HG02759 (cell line): ENCODE data around the gene RNF151.

Experiments
- ATAC-seq: cut with Tn5 transposase; IDR thresholded peaks from one replicate; pipeline ENCODE4 v1.9.1; 2021; ENCODE audit warnings: mild to moderate bottlenecking, moderate library complexity; ENCODE audit not compliant: unreplicated experiment

RNF151 gene

DNA sequence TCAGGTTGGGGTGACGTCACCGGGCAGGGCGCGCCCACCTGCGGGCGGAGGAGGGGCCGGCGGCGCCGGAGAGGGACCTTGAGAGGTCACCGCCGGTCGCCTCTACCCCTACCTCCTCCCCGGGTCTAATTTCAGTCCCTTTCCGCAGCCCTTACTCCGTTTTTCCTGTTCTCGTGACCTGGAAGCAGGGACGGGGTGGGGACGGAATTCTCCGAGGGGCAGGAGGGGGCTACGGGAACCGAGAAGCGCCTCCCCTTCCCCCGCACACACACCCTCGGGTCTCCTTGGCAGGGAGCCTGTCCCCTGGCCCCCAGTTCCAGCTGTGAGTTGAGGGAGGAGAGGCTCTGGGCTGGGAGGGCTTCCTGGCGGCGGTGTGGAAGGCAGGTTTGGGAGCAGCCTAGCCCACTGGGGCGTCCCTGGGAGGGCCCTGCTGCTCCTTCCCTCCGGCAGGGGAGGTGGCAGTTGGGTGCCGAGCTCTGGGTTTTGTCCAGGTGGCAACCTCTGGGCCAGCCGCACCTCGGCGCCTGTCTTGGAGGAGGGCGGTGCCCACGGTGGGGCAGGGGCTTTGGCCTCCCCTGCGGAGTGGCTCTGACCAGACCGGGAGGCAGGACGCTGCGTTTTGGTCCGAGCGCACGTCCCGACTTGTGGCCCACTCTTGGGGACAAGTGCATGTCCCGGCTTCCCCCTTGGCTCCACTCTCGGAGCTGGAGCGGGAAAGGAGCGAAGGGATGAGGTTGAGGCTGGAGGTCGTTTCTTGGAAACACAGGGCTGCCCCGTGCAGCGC lies 23.9 kb downstream of the RNF151 start:
- ATAC-seq: no peak

GRCh38 chr16:1991135-1991551 lies 24.5 kb downstream of the RNF151 start:
- ATAC-seq: peak; percentile 30

DNA sequence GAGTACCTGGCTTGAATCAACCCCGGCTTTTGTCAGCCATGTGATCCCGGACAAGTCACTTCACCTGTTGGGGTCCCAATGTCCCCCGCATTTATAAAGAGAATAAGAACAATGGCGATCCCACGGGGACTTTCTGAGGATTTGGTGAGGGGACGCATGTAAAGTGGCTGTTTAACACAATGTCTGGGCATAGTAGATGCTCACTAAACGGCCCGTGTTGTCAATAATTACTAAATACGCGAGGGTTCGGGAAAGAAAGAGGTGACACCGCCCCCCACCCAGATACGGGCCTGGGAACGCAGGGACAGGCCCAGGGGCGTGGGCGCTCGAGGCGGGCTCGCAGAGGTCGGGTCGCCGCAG lies 24.9 kb downstream of the RNF151 start:
- no peak for ATAC-seq

DNA sequence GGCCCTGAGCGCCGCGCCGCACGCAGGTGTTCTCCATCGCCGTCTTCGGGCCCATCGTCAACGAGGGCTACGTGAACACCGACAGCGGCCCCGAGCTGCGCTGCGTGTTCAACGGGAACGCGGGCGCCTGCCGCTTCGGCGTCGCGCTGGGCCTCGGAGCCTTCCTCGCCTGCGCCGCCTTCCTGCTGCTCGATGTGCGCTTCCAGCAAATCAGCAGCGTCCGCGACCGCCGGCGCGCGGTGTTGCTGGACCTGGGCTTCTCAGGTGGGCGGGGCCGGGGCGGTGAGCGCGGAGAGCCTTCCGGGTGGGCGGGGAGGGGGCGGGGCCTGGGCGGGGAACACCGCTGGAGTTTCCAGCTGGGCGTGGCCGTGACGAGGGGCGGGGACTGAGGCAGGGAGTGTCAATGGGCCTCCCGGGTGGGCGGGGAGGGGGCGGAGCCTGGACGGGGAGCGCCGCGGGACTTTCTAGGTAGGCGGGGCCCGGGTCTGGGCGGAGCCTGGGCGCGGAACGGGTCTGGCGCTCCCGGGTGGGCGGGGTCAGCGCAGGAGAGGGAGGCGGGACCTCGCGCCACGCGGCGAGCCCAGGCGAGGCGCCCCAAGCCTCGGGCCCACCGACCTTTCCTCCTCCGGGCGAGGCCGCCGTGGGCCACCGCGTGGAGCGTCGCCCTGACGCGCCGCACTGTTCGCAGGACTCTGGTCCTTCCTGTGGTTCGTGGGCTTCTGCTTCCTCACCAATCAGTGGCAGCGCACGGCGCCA lies 25.5 kb downstream of the RNF151 start:
- ATAC-seq: peak; percentile 60

GRCh38 chr16:1992704-1993317 lies 26.2 kb downstream of the RNF151 start:
- ATAC-seq: no peak

- no peak for ATAC-seq
Measured at GRCh38 chr16:1993731-1994131, 27.1 kb downstream of the RNF151 start.

DNA sequence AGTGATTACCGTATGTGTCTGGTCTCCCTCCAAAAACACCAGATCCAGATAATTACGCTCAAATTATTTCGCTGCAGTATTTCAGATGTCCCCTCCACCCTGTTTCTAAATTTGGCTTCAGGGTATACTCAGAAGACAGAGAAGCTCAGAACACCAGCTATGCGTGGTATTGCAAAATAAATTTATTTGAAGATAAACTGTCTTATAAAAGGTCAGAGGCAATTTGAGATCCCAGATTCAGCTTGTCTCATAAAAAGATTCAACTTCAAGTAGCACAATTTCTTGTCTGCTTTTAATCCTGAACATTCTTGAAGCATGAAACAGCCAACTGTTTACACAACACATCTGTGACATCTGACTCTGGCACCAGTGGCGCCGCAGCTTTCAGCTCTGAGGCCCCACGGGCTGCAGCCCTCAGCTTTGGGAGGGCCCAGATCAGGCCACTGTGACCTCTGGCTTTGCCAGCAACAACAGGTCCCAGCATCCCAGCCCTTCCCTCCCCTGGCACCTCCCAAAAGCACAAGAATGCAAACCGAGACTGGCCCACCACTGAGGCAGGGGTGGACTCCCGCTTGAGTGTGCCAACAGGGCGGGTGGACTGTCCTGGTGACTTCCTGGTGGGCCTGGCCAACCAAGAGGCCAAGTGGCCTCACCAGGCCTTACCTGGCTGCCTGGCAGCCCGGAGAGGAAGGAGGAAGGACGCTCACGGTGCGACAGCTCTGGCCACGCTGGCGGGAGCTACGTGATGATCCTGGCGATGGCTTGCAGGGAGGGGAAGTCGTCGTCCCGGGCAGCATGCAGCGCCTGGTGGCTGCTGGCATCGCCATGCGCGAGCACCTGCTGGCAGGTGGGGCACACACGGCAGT lies 31.1 kb downstream of the RNF151 start:
- no peak for ATAC-seq

GRCh38 chr16:1998360-1998835 lies 31.7 kb downstream of the RNF151 start:
- ATAC-seq: no peak

DNA sequence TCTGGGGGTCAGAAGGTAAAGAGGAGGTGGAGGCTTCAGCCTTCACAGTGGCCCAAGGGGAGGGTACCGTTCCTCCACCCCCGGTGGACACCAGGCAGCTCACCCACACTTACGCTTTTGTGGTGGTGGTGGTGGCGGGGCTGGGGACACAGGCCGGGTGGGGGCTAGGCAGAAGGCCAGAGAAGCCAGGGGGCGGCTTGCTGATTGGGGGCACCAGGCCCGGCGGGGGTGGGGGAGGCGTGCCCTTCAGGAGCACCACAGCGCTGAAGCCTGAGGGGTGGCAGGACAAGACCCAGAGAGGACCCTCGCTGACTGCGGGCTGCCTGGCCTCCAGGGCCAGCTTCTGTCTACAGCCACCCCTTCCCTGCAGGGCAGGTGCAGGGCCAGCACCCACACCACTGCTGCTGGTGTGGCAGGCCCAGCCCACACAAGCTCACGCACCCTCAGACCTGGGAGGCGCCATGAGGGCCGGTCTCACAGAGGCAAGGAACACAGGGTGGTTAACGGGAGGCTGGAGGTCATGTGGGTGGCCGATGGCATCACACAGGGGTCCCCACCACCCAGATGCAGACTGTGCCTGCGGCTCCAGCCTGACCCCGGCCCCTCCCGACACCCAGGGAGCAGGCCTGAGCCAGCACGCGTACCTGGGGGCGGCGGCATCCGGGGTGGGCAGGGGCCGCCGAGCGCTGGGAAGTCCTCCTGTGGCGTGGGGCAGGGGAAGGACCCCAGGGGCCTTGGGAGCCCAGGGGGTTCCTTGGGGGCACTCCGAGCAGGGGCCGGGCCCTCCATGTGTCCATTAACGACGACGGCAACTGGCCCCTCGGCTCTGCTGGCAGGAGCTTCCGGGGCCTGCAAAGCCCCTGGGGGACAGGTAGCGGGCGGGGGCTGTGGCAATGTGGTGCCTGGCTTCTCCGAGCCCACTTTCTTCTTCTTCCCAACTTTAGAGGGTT lies 32.5 kb downstream of the RNF151 start:
- ATAC-seq: no peak

DNA sequence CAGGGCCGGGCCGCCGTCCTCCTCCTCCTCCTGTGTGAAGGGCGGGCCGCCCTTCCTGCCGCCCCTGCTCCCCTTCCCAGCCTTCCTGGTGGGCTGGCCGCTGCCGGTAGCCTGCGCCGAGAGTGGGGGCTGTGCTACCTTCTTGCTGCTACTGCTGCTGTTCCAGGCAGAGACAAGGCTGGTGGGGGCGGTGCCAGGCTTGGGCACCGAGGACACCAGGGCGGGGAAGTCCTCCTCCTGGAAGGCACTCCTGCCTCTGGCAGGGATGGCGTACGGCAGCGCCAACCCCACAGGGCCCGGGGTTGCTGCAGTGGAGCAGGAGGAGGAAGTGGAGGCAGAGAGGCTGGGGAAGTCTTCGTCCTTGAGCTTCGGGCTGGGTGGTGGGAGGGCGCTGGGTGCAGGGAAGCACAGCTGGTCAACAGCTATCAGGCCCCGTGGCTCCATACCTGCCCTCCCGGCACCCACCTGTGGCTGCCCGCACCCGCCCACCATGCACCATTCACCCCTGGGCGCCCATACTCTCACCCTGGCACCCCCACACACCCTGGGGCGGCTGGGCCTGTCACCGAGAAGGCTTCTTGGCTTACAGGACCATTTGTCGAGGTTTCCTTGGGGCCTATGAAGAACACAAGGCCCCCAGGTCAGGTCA lies 33.3 kb downstream of the RNF151 start:
- ATAC-seq: no peak

DNA sequence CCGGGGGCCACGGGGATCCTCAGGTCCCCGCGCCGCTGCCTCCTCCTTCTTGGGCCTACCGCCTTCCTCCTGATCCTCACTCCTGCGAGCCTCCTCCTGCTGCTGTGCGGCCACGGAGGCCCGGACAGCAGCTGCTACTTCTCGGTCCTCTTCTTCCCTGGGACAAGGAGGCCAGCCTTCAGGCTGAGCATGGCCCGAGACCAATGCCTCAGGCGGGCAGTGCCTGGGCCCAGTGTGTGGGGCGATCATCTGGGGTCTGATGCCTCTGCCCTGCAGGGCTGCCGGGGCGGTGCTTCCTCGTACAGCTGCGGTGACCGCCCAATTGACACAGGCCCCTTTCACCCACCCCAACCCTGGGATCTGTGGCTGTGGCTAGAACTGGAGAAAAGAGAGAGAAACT lies 34.4 kb downstream of the RNF151 start:
- no peak for ATAC-seq

DNA sequence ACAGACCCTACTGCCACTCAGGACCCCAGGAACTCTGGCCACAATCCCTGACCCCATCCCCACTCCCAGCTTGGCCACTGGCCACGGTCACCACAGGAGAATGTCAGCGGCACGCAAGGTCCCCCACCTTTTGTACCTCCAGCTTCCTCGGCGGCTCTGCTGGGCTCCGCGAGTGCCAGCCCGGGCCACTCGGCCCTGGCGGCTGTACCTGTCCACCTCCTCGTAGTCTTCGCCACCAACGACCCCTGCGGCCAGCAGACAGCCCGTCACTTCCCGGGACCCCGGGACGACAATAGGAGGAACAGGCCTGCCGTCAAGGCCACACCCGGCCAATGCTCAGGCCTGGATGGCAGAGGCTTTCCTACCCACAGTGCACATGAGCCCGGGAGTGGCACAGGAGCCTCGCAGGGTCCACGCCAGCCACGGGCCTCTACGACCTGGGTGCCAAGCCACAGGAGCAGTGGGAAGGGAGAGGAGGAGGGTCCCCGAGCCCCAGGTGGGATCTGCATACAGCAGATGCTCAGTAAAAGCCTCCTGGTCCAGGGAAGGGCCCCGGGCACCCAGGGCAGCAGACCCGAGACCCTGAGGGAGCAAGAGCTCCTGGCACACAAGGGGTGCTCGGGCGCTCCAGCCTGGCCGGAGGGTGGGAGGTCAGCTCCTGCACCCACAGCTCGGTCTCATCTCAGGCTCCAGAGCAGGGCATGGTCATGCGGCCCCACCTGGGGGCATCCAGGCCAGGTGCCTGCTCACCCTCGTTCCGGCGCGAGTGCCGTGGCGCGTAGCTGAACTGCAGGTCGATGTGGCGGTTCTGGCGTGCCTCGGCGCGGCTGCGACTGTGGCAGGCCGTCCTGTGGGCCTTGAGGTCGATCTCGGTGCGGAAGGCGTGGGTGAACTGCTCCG lies 35.0 kb downstream of the RNF151 start:
- no peak for ATAC-seq

- ATAC-seq: no peak
Measured at GRCh38 chr16:2002406-2003230, 36.0 kb downstream of the RNF151 start.

GRCh38 chr16:2003231-2003826 lies 36.7 kb downstream of the RNF151 start:
- no peak for ATAC-seq

DNA sequence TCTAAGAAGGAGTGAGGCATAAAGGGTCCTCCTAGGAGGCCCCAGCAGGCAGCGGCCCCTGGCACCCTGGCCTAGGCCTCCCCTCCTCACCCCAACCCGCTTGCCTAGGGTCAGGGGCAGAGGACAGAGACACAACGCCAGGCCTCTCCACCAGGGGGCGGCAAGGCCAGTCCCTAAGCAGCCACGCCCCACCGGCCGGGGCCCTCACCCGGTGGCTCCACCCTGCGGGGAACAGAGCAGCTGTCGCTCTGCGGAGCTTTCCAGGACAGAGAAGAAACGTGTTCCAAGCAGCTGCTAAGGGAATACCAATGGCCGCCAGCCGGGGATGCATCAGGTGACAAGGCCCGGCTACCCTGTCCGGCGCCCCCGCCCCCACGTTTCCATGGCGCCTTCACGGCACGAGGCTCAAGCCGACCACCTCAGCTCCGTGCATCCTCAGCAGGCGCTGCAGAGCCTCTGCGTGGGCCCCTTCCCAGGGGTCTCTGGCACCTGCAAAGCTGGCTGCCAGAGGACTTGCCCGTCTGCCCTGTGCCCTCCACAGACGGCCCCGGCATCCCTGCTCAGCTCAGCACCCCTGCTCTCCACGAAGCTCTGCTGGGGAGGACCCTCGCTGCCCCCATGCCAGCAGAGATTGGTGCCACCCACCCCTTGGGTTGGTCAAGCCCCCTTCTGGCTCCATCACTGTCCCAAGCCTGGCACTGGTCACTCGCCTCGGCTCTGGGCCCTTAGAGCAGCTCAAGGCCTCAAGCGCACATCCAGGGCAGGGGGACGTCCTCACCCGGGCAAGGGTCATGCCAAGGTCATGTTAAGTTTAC lies 37.4 kb downstream of the RNF151 start:
- ATAC-seq: peak; percentile 73
